ENCODE results near the gene TAF1C.

- TF ChIP-seq CTCF (conservative IDR thresholded peaks at IDR 0.05): no peak
- TF ChIP-seq EZH2 (IDR thresholded peaks at IDR 0.05; ENCODE audit: low read depth): no peak
Measured at GRCh38 chr16:84138824-84139627, 47.8 kb downstream of the TAF1C start.
